ENCODE data around the gene NEGR1. TPM values are rescaled to one million over a fixed set of nuclear protein-coding genes. Genes with fewer than 3 reads are reported as not detected.

The NEGR1 gene
- total RNA-seq, 2 experiments from 2014 or later, result not detected

DNA sequence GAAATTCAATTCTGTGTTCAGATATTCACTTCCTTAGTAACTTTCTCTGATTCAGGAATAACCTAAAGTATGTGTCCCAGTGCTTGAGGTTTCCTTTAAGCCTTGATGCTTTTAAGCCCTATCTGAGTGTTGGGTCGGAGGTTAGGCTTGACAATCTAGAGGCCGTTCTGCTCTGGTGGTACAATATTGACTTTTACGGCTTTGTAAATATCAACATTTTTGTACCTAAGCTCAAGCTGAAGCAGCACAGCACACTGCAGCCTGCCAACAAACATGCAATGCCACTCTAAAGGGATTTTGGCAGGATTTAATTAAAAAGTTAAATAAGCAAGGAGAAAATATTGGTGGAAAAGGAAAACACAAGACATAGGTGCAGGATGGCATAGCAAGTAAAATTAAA, 279.2 kb downstream of the NEGR1 start:
- H3K36me3 Mint-ChIP-seq, result no peaks in the 10 kb centered on the region
- no peak overlapping the region for H3K27ac Mint-ChIP-seq
- H3K27me3 Mint-ChIP-seq, result no peaks in the 10 kb centered on the region
- no peak for DNase-seq
- H3K4me3 Mint-ChIP-seq, result no peak overlapping the region
- no peaks in the 10 kb centered on the region for H3K4me1 Mint-ChIP-seq
- H3K9me3 Mint-ChIP-seq, result no peaks in the 10 kb centered on the region

DNA sequence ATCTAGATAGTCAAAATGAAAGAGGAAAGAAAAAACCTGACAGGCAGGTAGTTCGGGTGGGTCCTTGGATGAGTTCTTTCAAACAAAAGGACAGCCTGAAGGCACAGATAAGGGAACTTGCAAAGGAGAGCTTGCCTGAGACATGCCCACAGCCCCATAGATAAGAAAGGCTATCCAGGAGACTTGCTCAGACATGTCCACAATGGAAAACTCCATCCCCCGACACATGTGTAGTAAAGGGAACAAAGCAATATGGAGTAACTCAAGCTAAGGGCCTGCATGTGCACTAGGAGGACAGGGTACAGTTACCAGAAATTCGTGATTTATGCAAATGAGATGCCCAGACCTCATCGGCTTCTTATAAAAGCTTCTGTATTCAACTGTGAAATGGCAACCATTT, 281.5 kb downstream of the NEGR1 start:
- no peaks in the 10 kb centered on the region for H3K27me3 Mint-ChIP-seq
- no peak overlapping the region for H3K27ac Mint-ChIP-seq
- H3K36me3 Mint-ChIP-seq, result no peaks in the 10 kb centered on the region
- no peak for DNase-seq
- H3K9me3 Mint-ChIP-seq, result no peaks in the 10 kb centered on the region
- no peaks in the 10 kb centered on the region for H3K4me1 Mint-ChIP-seq
- H3K4me3 Mint-ChIP-seq, result no peak overlapping the region

- Mint-ChIP-seq H3K4me1 (no peaks in the 10 kb centered on the region), H3K9me3 (no peaks in the 10 kb centered on the region), H3K27me3 (no peaks in the 10 kb centered on the region), H3K4me3 (no peak overlapping the region), H3K36me3 (no peaks in the 10 kb centered on the region), H3K27ac (no peak overlapping the region)
- DNase-seq, result no peak
These were observed 287.7 kb downstream of the NEGR1 start for GRCh38 chr1:71994646-71995045.

DNA sequence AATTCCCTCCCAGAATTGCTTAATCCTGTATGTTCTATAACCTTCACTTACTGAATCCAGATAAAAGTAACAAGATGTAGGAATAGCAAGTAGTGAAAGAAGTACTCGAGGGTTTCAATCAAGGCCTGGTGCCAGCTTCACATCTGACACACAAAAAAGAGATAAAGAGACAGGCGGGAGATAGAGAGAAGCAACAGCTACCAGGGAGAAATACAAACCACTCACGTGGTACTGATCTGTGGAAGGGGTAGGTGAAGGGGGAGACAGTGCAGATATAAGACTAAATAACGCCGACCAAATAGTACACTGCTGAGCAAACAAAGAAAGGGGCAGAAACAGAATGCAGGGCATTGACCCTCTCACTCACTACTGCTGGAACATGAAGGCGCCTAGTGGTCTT, 295.2 kb downstream of the NEGR1 start:
- H3K9me3 Mint-ChIP-seq, result no peaks in the 10 kb centered on the region
- H3K36me3 Mint-ChIP-seq, result no peaks in the 10 kb centered on the region
- H3K27me3 Mint-ChIP-seq, result no peaks in the 10 kb centered on the region
- no peak overlapping the region for H3K4me3 Mint-ChIP-seq
- DNase-seq, result no peak
- no peak overlapping the region for H3K27ac Mint-ChIP-seq
- H3K4me1 Mint-ChIP-seq, result no peaks in the 10 kb centered on the region

GRCh38 chr1:71986160-71986559, 296.2 kb downstream of the NEGR1 start:
- no peaks in the 10 kb centered on the region for H3K27me3 Mint-ChIP-seq
- H3K4me3 Mint-ChIP-seq, result no peak overlapping the region
- no peaks in the 10 kb centered on the region for H3K4me1 Mint-ChIP-seq
- no peak overlapping the region for H3K27ac Mint-ChIP-seq
- DNase-seq, result no peak
- no peaks in the 10 kb centered on the region for H3K9me3 Mint-ChIP-seq
- no peaks in the 10 kb centered on the region for H3K36me3 Mint-ChIP-seq

- Mint-ChIP-seq H3K27ac (no peak overlapping the region), H3K27me3 (no peaks in the 10 kb centered on the region), H3K4me1 (no peaks in the 10 kb centered on the region), H3K9me3 (no peaks in the 10 kb centered on the region), H3K36me3 (no peaks in the 10 kb centered on the region), H3K4me3 (no peak overlapping the region)
- DNase-seq, result no peak
These were observed 301.8 kb downstream of the NEGR1 start for GRCh38 chr1:71980556-71980955.

DNA sequence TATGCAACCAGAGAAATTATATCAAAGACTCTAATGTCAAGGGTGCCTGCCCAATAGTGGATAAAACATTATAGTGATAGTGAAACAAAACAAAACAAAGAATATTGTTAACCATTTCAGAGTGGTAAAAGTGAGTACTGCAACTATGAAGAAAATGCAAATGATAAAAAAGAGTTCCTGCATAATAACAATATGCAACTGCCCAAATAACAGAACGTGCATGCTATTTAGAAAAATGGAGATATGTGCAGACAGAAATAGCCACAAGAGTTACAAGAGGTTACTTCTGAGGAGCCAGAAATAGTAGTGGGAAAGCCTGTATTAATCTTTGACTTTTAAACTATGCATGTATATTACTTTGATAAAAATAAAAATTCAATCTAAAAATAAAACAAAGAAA, 302.5 kb downstream of the NEGR1 start:
- H3K9me3 Mint-ChIP-seq, result no peaks in the 10 kb centered on the region

GRCh38 chr1:71967670-71968069, 314.7 kb downstream of the NEGR1 start:
- Mint-ChIP-seq H3K4me1 (no peaks in the 10 kb centered on the region), H3K27me3 (no peaks in the 10 kb centered on the region), H3K27ac (no peak overlapping the region), H3K9me3 (no peaks in the 10 kb centered on the region), H3K36me3 (no peaks in the 10 kb centered on the region), H3K4me3 (no peak overlapping the region)
- no peak for DNase-seq

More for the DNA sequence above, 302.5 kb downstream of the NEGR1 start:
- Mint-ChIP-seq H3K27ac (no peak overlapping the region), H3K36me3 (no peaks in the 10 kb centered on the region), H3K4me3 (no peak overlapping the region), H3K27me3 (no peaks in the 10 kb centered on the region), H3K4me1 (no peaks in the 10 kb centered on the region)
- DNase-seq, result no peak

DNA sequence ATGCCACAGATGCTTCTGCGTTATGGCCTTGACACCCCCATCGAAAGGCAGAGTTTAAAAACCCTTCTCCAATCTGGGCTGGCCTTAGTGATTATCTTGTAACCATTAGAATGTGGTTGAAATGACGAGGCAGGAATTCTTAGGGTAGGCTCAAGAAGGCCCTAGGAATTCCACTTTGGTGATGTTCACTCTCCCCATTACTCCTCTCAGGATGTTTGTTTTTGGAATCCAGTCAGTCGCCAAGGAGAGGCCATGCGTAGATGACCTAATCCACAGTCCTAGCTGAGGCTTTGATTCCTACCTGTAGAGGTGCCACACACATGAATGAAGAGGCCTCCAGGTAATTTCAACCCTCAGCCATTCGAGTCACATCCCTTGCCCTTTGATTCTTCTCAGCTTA, 318.2 kb downstream of the NEGR1 start:
- no peaks in the 10 kb centered on the region for H3K27me3 Mint-ChIP-seq
- no peak overlapping the region for H3K27ac Mint-ChIP-seq
- no peak overlapping the region for H3K4me3 Mint-ChIP-seq
- no peaks in the 10 kb centered on the region for H3K36me3 Mint-ChIP-seq
- no peaks in the 10 kb centered on the region for H3K9me3 Mint-ChIP-seq
- no peak for DNase-seq
- H3K4me1 Mint-ChIP-seq, result no peaks in the 10 kb centered on the region

- Mint-ChIP-seq H3K9me3 (no peaks in the 10 kb centered on the region), H3K4me3 (no peak overlapping the region), H3K36me3 (no peaks in the 10 kb centered on the region), H3K4me1 (no peaks in the 10 kb centered on the region), H3K27ac (no peak overlapping the region), H3K27me3 (no peaks in the 10 kb centered on the region)
- no peak for DNase-seq
These were observed 325.6 kb downstream of the NEGR1 start for GRCh38 chr1:71956613-71957285.

DNA sequence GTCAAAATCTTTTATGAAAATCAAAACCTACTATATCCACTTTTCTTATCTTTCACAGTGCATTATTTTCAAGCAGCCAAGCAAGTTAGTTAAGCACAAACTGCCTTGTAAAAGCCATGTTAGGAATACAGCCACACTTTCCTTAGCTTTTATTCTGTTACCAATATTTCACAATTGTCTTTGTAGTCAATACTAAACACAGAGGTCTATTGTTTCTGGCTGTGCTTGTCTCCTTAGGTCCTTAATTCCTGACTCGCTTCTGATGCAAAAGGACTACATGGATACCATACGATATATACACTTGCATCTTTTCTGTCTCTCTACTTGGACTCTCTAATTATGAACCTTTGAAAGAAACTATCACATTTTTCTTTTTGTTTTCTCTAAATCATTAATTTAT, 331.8 kb downstream of the NEGR1 start:
- no peak for DNase-seq
- Mint-ChIP-seq H3K27ac (no peak overlapping the region), H3K27me3 (no peaks in the 10 kb centered on the region), H3K4me3 (no peak overlapping the region), H3K36me3 (no peaks in the 10 kb centered on the region), H3K9me3 (no peaks in the 10 kb centered on the region), H3K4me1 (no peaks in the 10 kb centered on the region)

DNA sequence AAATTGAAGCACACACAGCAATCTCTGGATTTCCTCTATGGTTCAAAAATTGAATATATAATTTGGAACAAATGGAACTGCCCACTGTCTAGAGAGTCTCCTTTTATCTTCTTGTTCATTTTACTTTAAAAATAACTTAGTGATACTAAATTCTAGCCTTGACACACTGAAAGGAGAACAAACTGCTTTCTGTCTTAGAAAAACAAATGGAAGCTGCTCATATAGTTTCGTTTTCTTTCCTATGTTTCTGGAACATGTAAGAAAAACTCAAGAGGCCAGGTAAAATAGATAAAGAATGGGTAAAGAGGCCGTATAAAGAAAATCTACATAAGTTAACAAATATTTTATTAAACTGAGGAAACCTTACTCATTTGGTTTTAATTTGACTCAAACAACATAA, 332.7 kb downstream of the NEGR1 start:
- H3K27me3 Mint-ChIP-seq, result no peaks in the 10 kb centered on the region
- H3K36me3 Mint-ChIP-seq, result no peaks in the 10 kb centered on the region
- H3K9me3 Mint-ChIP-seq, result no peaks in the 10 kb centered on the region
- no peaks in the 10 kb centered on the region for H3K4me1 Mint-ChIP-seq
- DNase-seq, result no peak
- H3K4me3 Mint-ChIP-seq, result no peak overlapping the region
- no peak overlapping the region for H3K27ac Mint-ChIP-seq

- Mint-ChIP-seq H3K4me3 (no peak overlapping the region), H3K4me1 (no peaks in the 10 kb centered on the region), H3K27ac (no peak overlapping the region), H3K36me3 (no peaks in the 10 kb centered on the region), H3K9me3 (no peaks in the 10 kb centered on the region), H3K27me3 (no peaks in the 10 kb centered on the region)
- DNase-seq, result no peak
These were observed 333.8 kb downstream of the NEGR1 start for GRCh38 chr1:71948561-71948960.

DNA sequence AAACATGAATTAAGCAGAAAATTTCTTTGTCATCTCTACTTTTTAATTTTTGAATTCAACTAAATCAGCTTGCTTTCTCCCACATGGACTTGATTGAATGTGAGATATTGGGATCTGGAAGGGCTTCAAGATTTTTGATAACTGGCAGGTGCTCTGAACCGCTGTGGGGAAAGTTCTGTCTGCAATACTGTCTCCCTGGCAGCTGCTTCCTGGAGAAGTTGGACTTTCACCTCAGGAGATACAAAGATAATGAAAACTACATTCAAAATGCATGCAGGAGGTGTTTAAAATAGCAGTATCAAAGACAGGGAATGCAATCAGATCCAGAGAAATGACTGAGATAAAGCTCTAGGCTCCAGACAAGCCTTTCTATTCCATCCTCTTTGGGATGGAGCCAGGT, 338.3 kb downstream of the NEGR1 start:
- Mint-ChIP-seq H3K4me1 (no peaks in the 10 kb centered on the region), H3K27me3 (no peaks in the 10 kb centered on the region), H3K4me3 (no peak overlapping the region), H3K9me3 (no peaks in the 10 kb centered on the region), H3K36me3 (no peaks in the 10 kb centered on the region), H3K27ac (no peak overlapping the region)
- DNase-seq, result no peak

- Mint-ChIP-seq H3K27ac (no peak overlapping the region), H3K9me3 (no peaks in the 10 kb centered on the region), H3K4me1 (no peaks in the 10 kb centered on the region), H3K4me3 (no peak overlapping the region), H3K27me3 (no peaks in the 10 kb centered on the region), H3K36me3 (no peaks in the 10 kb centered on the region)
- no peak for DNase-seq
These were observed 342.1 kb downstream of the NEGR1 start for GRCh38 chr1:71940261-71940660.

- no peak for DNase-seq
- Mint-ChIP-seq H3K27ac (no peak overlapping the region), H3K36me3 (no peaks in the 10 kb centered on the region), H3K9me3 (no peaks in the 10 kb centered on the region), H3K4me1 (no peaks in the 10 kb centered on the region), H3K4me3 (no peak overlapping the region), H3K27me3 (no peaks in the 10 kb centered on the region)
These were observed 351.8 kb downstream of the NEGR1 start for GRCh38 chr1:71930511-71930910.
